ENCODE measurements around the gene MMP24OS. TPM values are rescaled to one million over a fixed set of nuclear protein-coding genes. Genes with fewer than 3 reads are reported as not detected.

Gene MMP24OS
- total and polyA plus RNA-seq, 2 donors (not counting 1 experiment from before 2014, with no cell fraction given): 36.3 to 57.0 TPM

DNA sequence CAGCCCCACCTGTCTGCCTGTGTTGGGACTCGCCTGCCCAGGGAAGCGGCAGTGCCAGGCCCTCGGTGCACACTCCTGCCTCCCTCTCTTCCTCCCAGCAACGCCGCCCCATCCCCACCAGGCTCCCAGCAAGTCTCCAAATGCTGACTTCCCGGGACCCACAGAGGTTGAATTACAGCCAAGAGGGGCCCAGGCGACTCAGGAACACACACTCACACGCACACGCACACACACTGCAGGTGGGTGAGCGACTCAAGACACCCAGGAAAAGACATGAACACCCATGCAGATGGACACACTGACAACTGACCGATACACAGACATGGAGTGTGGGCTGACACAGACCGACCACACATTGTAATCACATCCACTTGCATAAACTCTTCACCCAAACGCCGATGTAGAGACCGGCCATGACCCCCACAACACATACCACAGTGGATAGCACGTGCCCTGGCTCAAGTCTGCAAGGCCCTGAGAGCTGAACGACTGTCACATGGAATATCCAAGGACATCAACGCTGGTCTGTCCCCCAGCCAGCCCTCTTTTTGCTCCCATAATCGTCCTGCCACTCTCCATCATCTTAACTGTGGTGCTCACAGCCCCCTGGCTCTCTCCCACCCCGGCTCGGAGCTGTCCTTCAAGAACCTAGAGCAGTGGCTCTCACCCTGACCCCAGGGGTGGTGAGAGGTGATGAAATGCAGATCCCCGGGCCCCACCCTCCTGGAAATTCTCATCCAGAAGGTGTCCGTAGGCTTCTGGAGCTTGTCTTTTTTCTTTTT, 14.8 kb upstream of the MMP24OS start:
- H4K20me1 ChIP-seq (ENCODE audit: control insufficient read depth, insufficient read depth, low read length, poor library complexity, severe bottlenecking): no peaks in the 10 kb centered on the region
- H3K4me2 ChIP-seq (replicated peaks; ENCODE audit: low read depth, low read length, poor library complexity, severe bottlenecking): no peak overlapping the region
- no peak overlapping the region for H3K4me3 Mint-ChIP-seq
- no peak overlapping the region for H3K4me3 ChIP-seq (ENCODE audit: control extremely low read depth in 1 of 5, extremely low read depth in 1 of 5, insufficient read depth in 1 of 5, low read depth in 2 of 5, low read length in 4 of 5)
- ATAC-seq (ENCODE audit: low read depth) (no peak), DNase-seq (no peak)
- no peak overlapping the region for H3K27ac Mint-ChIP-seq
- peaks cover 0 to 12% (median 3%) of the 10 kb centered on the region in 4 experiments for H3K27me3 ChIP-seq (replicated peaks in 1 of 4; ENCODE audit: control extremely low read depth in 1 of 4, control insufficient read depth in 3 of 4, insufficient read depth in 4 of 4, low read length in 3 of 4)
- H3K79me2 ChIP-seq (ENCODE audit: control insufficient read depth, insufficient read depth, low read length): no peaks in the 10 kb centered on the region
- intact Hi-C loops (cut with micrococcal nuclease): no loop called here
- ChIA-PET POLR2A (no interaction called here), CTCF (interaction anchor here (2.5 kb wide), 1 partner anchor 11 kb away, joined by 6 read pairs; no protein-coding TSS in a partner anchor)
- H2AFZ ChIP-seq (ENCODE audit: insufficient read depth, low read depth, low read length, poor library complexity, severe bottlenecking): no peak overlapping the region
- whole genome bisulfite sequencing (ENCODE audit: insufficient coverage): 94% methylated on average over 21 of the region's 23 CpGs
- no peak overlapping the region for H3K27ac ChIP-seq (ENCODE audit: low read length in 2 of 2)
- no peaks in the 10 kb centered on the region for H3K4me1 Mint-ChIP-seq
- peaks cover 24% of the 10 kb centered on the region for H3K27me3 Mint-ChIP-seq
- H3K4me1 ChIP-seq (ENCODE audit: control insufficient read depth in 2 of 2, insufficient read depth in 2 of 2, low read length in 2 of 2): no peaks in the 10 kb centered on the region
- TF ChIP-seq, protein P1, sequence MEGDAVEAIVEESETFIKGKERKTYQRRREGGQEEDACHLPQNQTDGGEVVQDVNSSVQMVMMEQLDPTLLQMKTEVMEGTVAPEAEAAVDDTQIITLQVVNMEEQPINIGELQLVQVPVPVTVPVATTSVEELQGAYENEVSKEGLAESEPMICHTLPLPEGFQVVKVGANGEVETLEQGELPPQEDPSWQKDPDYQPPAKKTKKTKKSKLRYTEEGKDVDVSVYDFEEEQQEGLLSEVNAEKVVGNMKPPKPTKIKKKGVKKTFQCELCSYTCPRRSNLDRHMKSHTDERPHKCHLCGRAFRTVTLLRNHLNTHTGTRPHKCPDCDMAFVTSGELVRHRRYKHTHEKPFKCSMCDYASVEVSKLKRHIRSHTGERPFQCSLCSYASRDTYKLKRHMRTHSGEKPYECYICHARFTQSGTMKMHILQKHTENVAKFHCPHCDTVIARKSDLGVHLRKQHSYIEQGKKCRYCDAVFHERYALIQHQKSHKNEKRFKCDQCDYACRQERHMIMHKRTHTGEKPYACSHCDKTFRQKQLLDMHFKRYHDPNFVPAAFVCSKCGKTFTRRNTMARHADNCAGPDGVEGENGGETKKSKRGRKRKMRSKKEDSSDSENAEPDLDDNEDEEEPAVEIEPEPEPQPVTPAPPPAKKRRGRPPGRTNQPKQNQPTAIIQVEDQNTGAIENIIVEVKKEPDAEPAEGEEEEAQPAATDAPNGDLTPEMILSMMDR (IDR thresholded peaks at IDR 0.05): no peak
- TF ChIP-seq EZH2 (IDR thresholded peaks at IDR 0.05; ENCODE audit: borderline replicate concordance, insufficient read depth, low read depth, low read length, poor library complexity, severe bottlenecking): no peak
- H3K9me3 Mint-ChIP-seq (ENCODE audit: insufficient read depth): no peaks in the 10 kb centered on the region
- no peaks in the 10 kb centered on the region for H3K9me3 ChIP-seq (ENCODE audit: control extremely low read depth in 1 of 3, control insufficient read depth in 2 of 3, insufficient read depth in 1 of 3, low read length in 2 of 3)
- H3K36me3 ChIP-seq (replicated peaks in 1 of 2; ENCODE audit: control extremely low read depth in 1 of 2, control insufficient read depth in 1 of 2, extremely low read depth in 1 of 2, insufficient read depth in 2 of 2, low read length in 1 of 2): no peaks in the 10 kb centered on the region
- no peak overlapping the region for H3K9ac ChIP-seq (ENCODE audit: low read length)

Measured in B cell (primary cell).